HTR-8/SVneo (cell line): ENCODE results near the gene CACNG3.
"Not testable (repeated sequence)": the region's sequence is repeated elsewhere in the genome, so short reads cannot be mapped to it uniquely, and the experiment has no call there.

ENCODE experiments used
- DNase-seq: peaks from one replicate; pipeline ENCODE4 v3.0.0; 2011; ENCODE audit warnings: low spot score, mixed read lengths; ENCODE audit not compliant: insufficient read length
- FAIRE-seq: peaks from 2 replicates; lab custom pipeline; 2011; peaks lifted over from hg19 to GRCh38; lab: Jason Lieb, UNC

Gene CACNG3

DNA sequence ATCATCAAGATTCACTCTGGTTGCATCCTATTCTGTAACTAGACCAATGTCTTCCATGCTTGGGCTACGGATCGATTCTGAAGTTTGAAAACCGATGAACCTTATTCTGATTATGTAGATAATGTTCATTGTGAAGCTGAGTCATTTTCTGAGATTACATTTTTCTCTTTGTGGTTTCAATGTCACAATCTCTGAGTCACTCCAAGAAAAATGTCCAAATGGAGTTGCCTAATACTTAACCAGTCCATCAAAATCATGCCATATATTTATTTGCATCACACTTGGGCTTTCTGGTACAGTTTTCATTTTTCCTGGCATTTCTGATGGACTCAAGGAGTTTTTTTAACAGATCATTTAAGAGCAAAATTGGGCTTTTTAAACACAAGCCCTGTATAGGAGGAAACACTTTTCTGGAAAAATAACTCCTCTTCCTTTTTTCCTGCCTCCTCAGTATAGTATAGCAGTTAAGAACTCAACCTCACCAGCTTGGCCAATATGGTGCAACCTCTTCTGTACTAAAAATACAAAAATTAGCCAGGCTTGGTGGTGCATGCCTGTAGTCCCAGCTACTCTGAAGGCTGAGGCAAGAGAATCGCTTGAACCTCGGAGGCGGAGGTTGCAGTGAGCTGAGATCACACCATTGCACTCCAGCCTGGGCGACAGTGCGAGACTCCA is 17.5 kb downstream of the CACNG3 start:
- no peak for FAIRE-seq
- DNase-seq: no peak

DNA sequence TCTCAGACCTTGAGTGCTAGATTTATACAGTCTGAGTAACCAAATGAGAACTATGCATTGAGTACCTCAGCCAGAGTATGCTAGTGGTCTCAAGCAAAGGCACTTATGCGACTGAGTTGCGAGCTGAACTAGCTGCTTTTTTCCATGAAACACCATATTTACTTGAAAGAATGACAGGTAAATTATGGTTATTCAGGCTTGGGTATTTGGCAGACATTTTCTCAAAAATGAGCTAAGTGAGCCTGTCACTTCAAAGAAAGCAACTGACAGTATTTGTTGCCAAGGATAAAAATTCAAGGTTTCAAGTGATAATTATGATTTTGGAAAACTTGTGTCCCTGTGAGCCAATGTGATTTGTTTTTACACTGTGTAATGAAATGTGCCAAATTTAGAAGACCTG is 19.3 kb downstream of the CACNG3 start:
- DNase-seq (no peak), FAIRE-seq (no peak)

DNA sequence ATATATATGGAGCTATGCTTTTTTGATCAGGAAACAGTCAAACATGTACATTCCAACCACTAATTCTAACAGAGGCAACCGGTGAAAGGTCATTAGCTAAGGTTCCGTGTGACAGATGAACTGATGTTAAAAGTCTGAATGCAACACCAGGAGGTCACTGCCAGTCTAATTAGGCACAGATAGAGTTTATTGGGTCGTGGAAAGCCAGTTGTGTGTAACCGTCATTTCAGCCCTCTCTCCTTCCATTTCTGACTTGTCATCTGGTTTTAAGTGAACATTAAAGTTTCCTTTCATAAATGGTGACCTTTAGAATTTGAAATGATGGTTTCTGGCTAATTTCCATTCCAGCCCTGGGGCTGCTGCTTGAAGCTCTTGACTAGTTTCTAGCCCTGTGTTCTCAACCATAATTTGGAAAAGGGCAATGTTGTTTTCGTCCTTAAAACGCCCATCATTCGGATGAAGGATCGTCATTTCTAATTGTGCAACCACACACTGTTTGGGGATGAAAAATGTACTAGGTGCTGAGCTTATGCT is 23.9 kb downstream of the CACNG3 start:
- FAIRE-seq: no peak
- no peak for DNase-seq

DNA sequence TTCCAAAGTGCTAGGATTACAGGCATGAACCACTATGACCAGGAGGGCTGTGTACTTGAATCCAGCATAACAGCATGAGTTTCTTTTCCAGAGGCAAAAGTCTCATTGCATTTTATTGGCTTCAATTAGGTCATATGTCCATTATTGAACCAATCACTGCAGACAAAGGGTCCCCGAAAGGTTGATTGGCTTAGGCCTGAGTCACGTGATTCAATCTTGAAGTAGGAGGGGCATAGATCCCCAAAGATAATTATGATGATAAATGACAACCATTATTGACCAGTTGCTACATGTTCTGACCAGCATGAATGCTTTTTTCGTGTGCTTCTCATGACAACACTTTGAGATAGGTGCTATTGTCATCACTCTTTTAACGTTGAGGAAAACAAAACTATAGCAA is 25.3 kb downstream of the CACNG3 start:
- no peak for FAIRE-seq
- DNase-seq: no peak

- FAIRE-seq: no peak
- DNase-seq: no peak
These were observed 26.0 kb downstream of the CACNG3 start for GRCh38 chr16:24282141-24282540.

- no peak for FAIRE-seq
- no peak for DNase-seq
These were observed 30.7 kb downstream of the CACNG3 start for GRCh38 chr16:24286741-24287405.

GRCh38 chr16:24288516-24288915 is 32.4 kb downstream of the CACNG3 start:
- FAIRE-seq: no peak
- DNase-seq: no peak

- no peak for FAIRE-seq
- DNase-seq: no peak
These were observed 33.1 kb downstream of the CACNG3 start for GRCh38 chr16:24289166-24289700.

DNA sequence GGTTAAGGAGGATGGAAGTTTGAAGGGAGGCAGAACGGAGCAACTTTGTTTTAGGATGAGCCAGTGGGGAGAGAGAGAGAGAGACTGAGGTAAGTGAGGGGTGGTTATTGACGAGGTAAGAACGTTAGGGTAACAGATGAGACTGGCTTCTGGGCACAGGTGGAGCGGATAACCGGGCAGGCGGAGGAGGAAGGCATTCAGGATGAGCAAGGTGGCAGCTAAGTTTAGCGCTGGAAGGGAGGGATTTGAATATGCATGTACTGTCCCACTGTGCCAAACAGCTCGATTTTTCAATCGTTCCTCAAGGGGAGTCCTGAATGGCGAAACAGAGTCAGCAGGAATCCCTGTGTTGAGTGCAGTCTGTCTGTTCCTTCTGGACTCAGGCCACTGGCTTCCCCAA is 35.8 kb downstream of the CACNG3 start:
- no peak for FAIRE-seq
- no peak for DNase-seq

- no peak for FAIRE-seq
- DNase-seq: no peak
These were observed 38.0 kb downstream of the CACNG3 start for GRCh38 chr16:24294131-24294530.

DNA sequence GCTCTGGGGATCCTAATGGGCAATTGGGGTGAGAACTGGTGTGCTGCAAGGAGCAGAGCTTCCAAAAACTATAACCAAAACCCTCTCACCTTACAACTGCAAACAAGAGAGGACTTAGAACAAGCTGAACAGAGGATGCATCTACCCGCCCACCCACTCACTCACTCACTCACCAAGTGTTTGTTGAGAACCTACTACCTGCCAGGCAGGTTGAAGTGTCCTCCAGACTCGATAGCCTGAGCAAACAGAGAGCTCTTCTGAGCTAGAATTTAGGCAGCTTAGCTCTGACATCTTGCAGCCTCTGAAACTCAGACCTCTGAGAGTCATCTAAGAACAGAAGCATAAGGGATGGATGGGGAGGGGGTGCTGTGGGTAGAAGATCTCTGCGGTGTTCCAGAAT is 41.2 kb downstream of the CACNG3 start:
- FAIRE-seq (no peak), DNase-seq (no peak)

DNA sequence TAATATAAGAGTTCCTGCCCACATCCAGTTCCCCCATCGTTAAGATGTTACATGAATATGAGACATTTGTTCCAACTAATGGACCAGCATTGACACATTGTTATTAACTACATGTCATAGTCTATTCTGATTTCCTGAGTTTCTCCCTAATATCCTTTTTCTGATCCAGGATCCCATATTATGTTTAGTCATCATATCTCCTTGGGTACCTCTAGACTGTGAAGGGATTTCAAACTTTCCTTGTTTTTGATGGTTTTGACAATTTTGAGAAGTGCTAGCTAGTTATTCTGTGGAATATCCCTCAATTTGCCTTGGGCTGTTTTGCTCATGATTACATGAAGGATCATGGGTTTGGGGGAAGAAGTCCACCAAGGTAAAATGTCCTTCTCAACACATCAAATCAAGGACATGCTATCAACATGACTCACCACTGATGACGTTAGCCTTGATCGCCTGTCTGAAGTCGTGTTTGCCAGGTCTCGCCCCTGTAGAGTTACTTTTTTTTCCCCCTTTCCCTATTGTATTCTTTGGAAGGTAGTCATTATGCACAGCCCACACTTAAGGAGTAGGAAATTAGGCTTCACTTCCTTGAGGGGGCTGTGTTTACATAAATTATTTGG is 42.5 kb downstream of the CACNG3 start:
- FAIRE-seq: no peak
- DNase-seq: no peak

DNA sequence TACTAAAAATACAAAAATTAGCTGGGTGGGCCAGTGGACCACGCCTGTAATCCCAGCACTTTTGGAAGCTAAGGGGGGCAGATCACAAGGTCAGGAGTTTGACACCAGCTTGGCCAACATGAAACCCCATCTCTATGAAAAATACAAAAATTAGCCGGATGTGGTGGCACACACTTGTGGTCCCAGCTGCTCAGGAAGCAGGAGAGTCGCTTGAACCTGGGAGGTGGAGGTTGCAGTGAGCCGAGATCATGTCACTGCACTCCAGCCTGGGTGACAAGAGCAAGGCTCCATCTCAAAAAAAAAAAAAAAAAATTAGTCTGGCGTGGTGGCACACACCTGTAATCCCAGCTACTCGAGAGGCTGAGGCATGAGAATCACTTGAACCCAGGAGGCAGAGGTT is 44.6 kb downstream of the CACNG3 start:
- FAIRE-seq, DNase-seq: not testable (repeated sequence)

GRCh38 chr16:24302636-24303035 is 46.5 kb downstream of the CACNG3 start:
- DNase-seq (no peak), FAIRE-seq (no peak)

GRCh38 chr16:24308200-24308599 is 52.1 kb downstream of the CACNG3 start:
- no peak for FAIRE-seq
- no peak for DNase-seq

- DNase-seq: no peak
These were observed 53.4 kb downstream of the CACNG3 start for GRCh38 chr16:24309258-24310142.

DNA sequence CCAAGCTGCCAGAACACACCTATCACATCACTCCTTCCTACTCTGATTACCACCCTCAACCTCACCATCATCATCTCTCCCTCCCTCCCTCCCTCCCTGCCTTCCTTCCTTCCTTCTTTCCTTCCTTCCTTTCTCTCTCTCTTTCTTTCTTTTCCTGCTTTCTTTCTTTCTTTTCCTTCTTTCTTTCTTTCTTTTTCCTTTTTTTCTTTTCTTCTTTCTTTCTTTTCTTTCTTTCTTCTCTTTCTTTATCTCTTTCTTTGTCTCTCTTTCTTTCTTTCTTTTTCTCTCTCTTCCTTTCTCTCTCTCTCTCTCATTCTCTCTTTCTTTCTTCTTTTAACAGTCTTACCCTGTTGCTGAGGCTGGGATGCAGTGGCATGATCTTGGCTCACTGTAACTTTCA is 59.2 kb downstream of the CACNG3 start:
- FAIRE-seq: no peak
- no peak for DNase-seq

More at GRCh38 chr16:24309258-24310142, 53.4 kb downstream of the CACNG3 start:
- FAIRE-seq: no peak

DNA sequence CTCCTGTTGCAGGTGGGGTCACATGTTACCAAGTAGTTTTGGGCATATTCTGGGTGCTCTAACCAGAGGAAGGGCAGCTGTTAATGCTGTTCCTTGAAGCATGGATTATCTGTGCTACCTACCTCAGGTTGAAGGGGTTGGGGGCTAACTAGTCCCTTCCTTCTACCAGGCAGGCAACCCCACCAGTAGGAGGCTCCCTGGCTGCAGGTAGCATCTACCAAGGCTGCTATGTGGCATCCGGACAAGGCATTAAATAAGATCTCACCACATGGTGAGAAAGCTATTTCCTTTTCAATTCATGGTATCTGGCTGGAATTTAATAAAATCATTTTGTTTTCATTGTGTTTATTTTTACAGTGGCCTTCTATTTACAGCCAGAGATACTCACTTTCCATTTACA is 62.5 kb downstream of the CACNG3 start:
- DNase-seq (no peak), FAIRE-seq (no peak)

GRCh38 chr16:24319126-24319814 is 63.1 kb downstream of the CACNG3 start:
- FAIRE-seq: no peak
- no peak for DNase-seq

DNA sequence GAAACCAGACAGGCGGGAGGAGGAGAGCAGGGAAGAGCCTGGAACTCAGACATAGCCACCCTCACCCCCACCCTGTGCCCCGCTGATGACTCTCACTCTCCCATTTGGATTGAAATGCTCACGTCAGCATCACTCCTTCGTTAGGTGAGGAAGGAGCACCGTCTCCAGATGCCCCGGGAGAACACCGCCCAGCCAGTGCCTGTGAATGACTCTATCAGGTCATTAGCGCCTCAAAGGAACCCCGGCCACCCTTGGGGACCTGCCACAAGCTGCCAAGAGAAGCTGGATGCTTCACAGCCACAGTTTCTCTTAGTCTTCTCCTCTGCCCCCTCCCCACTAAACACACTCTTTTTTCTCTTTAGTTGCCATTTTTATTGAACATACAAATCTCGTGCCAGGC is 66.0 kb downstream of the CACNG3 start:
- FAIRE-seq: no peak

More for the DNA sequence above, 66.0 kb downstream of the CACNG3 start:
- DNase-seq: no peak
